Measurements from ENCODE around the gene ZMPSTE24. TPM values are rescaled to one million over a fixed set of nuclear protein-coding genes. Genes with fewer than 3 reads are reported as not detected.

Gene ZMPSTE24
- total and polyA plus RNA-seq, 9 donors, result 19.0 to 44.4 (median 29.0) TPM

DNA sequence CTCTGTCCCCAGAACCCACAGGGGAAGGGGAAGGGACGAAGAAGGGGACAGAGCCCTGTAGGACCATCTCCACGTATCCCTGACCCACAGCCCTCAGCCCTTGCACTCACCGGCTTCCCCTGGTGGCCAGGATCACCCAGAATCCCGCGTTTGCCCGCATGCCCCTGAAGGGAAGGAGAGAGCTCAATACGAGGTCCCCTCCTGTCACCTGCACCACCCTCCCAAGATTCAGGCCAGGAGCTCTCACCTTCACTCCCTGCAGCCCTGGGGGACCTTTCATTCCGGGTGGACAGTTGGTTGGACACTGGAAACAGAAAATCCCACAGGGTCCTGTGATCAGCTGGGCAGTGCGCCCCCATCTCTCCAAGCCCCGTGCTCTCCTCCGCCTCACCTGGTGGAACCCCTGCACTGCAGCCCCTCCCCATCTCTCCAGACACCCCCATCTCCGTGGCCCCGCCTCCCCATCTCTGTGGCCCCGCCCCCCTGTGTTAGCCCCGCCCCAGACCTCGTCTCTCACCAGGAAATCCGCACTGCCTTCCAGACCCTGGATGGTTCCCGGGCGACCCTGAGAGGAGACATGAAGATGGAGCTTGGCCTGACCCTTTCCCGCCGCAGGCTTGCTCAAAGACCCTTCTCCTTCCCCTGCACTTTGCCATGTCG is 53.1 kb downstream of the ZMPSTE24 start:
- Histone ChIP-seq H3K27ac (no peak overlapping the region), H3K4me3 (no peak overlapping the region), H3K9me3 (no peaks in the 10 kb centered on the region), H3K27me3 (no peaks in the 10 kb centered on the region), H3K4me1 (ENCODE audit: insufficient read depth) (peaks cover 9% of the 10 kb centered on the region), H3K36me3 (no peaks in the 10 kb centered on the region)
- peak in 1 of 5 donors; percentile 12 for DNase-seq
- WGBS, 3 donors, result 84 to 89% (median 87%) methylated on average over 21 to 22 of the region's 22 CpGs
- TF ChIP-seq POLR2A (IDR thresholded peaks at IDR 0.05), result no peak
- TF ChIP-seq, protein P1, sequence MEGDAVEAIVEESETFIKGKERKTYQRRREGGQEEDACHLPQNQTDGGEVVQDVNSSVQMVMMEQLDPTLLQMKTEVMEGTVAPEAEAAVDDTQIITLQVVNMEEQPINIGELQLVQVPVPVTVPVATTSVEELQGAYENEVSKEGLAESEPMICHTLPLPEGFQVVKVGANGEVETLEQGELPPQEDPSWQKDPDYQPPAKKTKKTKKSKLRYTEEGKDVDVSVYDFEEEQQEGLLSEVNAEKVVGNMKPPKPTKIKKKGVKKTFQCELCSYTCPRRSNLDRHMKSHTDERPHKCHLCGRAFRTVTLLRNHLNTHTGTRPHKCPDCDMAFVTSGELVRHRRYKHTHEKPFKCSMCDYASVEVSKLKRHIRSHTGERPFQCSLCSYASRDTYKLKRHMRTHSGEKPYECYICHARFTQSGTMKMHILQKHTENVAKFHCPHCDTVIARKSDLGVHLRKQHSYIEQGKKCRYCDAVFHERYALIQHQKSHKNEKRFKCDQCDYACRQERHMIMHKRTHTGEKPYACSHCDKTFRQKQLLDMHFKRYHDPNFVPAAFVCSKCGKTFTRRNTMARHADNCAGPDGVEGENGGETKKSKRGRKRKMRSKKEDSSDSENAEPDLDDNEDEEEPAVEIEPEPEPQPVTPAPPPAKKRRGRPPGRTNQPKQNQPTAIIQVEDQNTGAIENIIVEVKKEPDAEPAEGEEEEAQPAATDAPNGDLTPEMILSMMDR (IDR thresholded peaks at IDR 0.05), result no peak
- no peak for TF ChIP-seq EP300 (IDR thresholded peaks at IDR 0.05)
- intact Hi-C loops (cut with DNase I), result loop anchor here in 3 of 4 donors (10.0 kb wide), 2 partner anchors 156 to 166 kb away; no protein-coding TSS in a partner anchor

DNA sequence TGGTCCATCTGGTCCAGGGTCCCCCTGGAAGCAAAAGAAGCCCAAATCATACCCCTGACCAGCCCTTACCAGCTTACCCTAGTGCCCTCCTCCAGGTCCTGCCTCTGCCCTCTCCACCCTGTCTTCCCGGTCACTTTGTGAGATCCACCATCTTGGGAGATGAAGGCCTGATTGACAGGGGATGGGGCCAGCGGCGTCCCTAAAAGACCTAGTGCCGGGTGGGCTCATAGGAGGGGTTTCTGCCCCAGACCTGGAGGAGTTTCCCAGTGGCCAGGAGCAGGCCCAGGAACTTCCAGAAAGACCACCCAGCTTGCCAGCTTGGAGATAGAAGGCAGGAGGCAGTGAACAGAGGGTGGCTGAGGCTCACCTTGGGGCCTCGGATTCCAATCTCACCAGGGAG is 53.7 kb downstream of the ZMPSTE24 start:
- 82 to 90% (median 86%) methylated on average over 5 of the region's 5 CpGs for WGBS, 3 donors
- peaks cover 2% of the 10 kb centered on the region for H3K27me3 ChIP-seq
- H3K4me3 ChIP-seq, result no peak overlapping the region
- H3K4me1 ChIP-seq (ENCODE audit: insufficient read depth), result peaks cover 9% of the 10 kb centered on the region
- intact Hi-C loops (cut with DNase I), result loop anchor here in 3 of 4 donors (10.0 kb wide), 2 partner anchors 157 to 167 kb away; no protein-coding TSS in a partner anchor
- H3K9me3 ChIP-seq, result no peaks in the 10 kb centered on the region
- TF ChIP-seq EP300 (IDR thresholded peaks at IDR 0.05) (no peak), POLR2A (IDR thresholded peaks at IDR 0.05) (no peak)
- TF ChIP-seq, protein P1 (IDR thresholded peaks at IDR 0.05), result no peak
- DNase-seq, result no peak
- no peaks in the 10 kb centered on the region for H3K36me3 ChIP-seq
- H3K27ac ChIP-seq, result no peak overlapping the region

- peaks cover 13% of the 10 kb centered on the region for H3K4me1 ChIP-seq (ENCODE audit: insufficient read depth)
These were observed 54.5 kb downstream of the ZMPSTE24 start for GRCh38 chr1:40312238-40313205.

More at GRCh38 chr1:40312238-40313205, 54.5 kb downstream of the ZMPSTE24 start:
- TF ChIP-seq EP300 (IDR thresholded peaks at IDR 0.05) (no peak), POLR2A (IDR thresholded peaks at IDR 0.05) (no peak)
- TF ChIP-seq, protein P1 (IDR thresholded peaks at IDR 0.05), result no peak
- intact Hi-C loops (cut with DNase I), result loop anchor here in 3 of 4 donors (10.0 kb wide), 2 partner anchors 158 to 168 kb away; no protein-coding TSS in a partner anchor
- peak in 1 of 5 donors; percentile 13 for DNase-seq
- peaks cover 4% of the 10 kb centered on the region for H3K27me3 ChIP-seq
- H3K27ac ChIP-seq, result no peak overlapping the region
- H3K9me3 ChIP-seq, result no peaks in the 10 kb centered on the region
- 71 to 83% (median 80%) methylated on average over 10 of the region's 10 CpGs for WGBS, 3 donors
- no peak overlapping the region for H3K4me3 ChIP-seq
- no peaks in the 10 kb centered on the region for H3K36me3 ChIP-seq

Data from ovary (tissue), 9 donors.